SK-N-SH treated with all-trans-retinoic acid at 6 μM for 48 hours (cell line): ENCODE measurements around the gene ERCC2.

Experiments
- ATAC-seq: fragments of 200-7000 bp; cut with Tn5 transposase; 3 replicates; pipeline ENCODE4 v1.9.1; 2020; ENCODE audit warnings: mild to moderate bottlenecking, moderate library complexity
- BACH2 ChIP-seq: fragments of 250-450 bp; sonication (Bioruptor Pico); IDR thresholded peaks from 2 replicates; pipeline ENCODE4 v1.9.0; 2021; ENCODE audit warnings: mild to moderate bottlenecking, borderline replicate concordance
- CSDC2 ChIP-seq: fragments of 250-450 bp; sonication (Bioruptor Pico); IDR thresholded peaks from 2 replicates; pipeline ENCODE4 v1.5.0; 2020; ENCODE audit warnings: mild to moderate bottlenecking, moderate library complexity
- ESRRG ChIP-seq: fragments of 250-450 bp; sonication (Bioruptor Pico); IDR thresholded peaks from 2 replicates; pipeline ENCODE4 v1.6.1; 2021; ENCODE audit warnings: mild to moderate bottlenecking
- ISL1 ChIP-seq: fragments of 250-450 bp; sonication (Bioruptor Pico); IDR thresholded peaks from 2 replicates; pipeline ENCODE4 v2.1.2; 2022; ENCODE audit warnings: mild to moderate bottlenecking, moderate library complexity
- OSR1 ChIP-seq: fragments of 250-450 bp; sonication (Bioruptor Pico); IDR thresholded peaks from 2 replicates; pipeline ENCODE4 v1.8.0; 2022; ENCODE audit warnings: moderate library complexity, mild to moderate bottlenecking, inconsistent platforms
- PPARA ChIP-seq: fragments of 250-450 bp; sonication (Bioruptor Pico); IDR thresholded peaks from 2 replicates; pipeline ENCODE4 v1.5.0; 2020; ENCODE audit warnings: mild to moderate bottlenecking, borderline replicate concordance
- RARB ChIP-seq: fragments of 250-450 bp; sonication (Bioruptor Pico); IDR thresholded peaks from 2 replicates; pipeline ENCODE4 v1.8.0; 2021; ENCODE audit warnings: mild to moderate bottlenecking, moderate library complexity
- TOX ChIP-seq: fragments of 250-450 bp; sonication (Bioruptor Pico); IDR thresholded peaks from 2 replicates; pipeline ENCODE4 v1.8.0; 2021; ENCODE audit warnings: mild to moderate bottlenecking, moderate library complexity, borderline replicate concordance
- ZFP3 ChIP-seq: fragments of 250-450 bp; sonication (Bioruptor Pico); IDR thresholded peaks from 2 replicates; pipeline ENCODE4 v1.5.0; 2020; ENCODE audit warnings: mild to moderate bottlenecking, moderate library complexity
- ZNF565 ChIP-seq: fragments of 450-650 bp; formaldehyde crosslinking; conservative IDR thresholded peaks from 2 replicates; pipeline ENCODE4 v1.5.0; 2020; ENCODE audit warnings: low read depth, mild to moderate bottlenecking, moderate library complexity
- ZNF70 ChIP-seq: fragments of 450-650 bp; formaldehyde crosslinking; IDR thresholded peaks from 2 replicates; pipeline ENCODE4 v1.5.0; 2020; ENCODE audit warnings: mild to moderate bottlenecking, moderate library complexity
- ZNF8 ChIP-seq: fragments of 450-650 bp; formaldehyde crosslinking; IDR thresholded peaks from 2 replicates; pipeline ENCODE4 v1.5.0; 2020; ENCODE audit warnings: mild to moderate bottlenecking, moderate library complexity
- TF ChIP-seq, protein P1 (sequence below): fragments of 250-450 bp; sonication (Bioruptor Pico); IDR thresholded peaks from 2 replicates; pipeline ENCODE4 v1.8.0; 2021; ENCODE audit warnings: low read depth, mild to moderate bottlenecking, moderate library complexity, borderline replicate concordance
- TF ChIP-seq, protein P2 (sequence below): fragments of 250-450 bp; sonication (Bioruptor Pico); IDR thresholded peaks from 2 replicates; pipeline ENCODE4 v1.5.0; 2020; ENCODE audit warnings: mild to moderate bottlenecking, moderate library complexity

The ERCC2 gene

DNA sequence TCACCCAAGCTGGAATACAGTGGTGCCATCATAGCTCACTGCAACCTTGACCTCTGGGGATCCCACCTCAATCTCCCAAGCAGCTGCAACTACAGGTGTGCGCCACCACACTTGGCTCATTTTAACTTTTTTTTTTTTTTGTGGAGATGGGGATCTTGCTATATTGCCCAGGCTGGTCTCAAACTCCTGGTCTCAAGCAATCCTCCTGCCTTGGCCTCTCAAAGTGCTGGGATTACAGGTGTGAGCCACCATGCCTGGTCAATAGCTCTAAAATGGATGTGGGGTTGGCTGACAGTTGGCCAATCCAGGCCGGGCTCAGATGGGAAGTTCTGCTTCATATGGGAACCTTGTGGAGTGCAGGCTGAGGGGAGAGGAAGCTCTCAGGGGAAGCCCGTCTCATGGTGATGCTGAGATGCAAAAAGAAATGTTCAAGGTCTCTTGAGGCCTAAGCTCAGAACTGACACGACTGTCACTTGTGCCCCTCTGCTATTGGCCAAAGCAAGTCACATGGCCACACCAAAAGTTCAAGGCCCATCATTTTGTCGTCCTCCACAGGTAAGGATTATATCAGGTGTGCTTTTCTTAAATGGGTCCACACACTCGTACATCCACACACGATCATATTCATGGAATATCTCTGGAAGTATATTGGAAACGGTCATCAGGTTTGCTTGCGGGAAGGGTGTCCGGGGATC, 36.6 kb downstream of the ERCC2 start (continued):
- no peak for TF ChIP-seq ZNF565 (CRISPR knock-in tag)
- TF ChIP-seq, protein P1, sequence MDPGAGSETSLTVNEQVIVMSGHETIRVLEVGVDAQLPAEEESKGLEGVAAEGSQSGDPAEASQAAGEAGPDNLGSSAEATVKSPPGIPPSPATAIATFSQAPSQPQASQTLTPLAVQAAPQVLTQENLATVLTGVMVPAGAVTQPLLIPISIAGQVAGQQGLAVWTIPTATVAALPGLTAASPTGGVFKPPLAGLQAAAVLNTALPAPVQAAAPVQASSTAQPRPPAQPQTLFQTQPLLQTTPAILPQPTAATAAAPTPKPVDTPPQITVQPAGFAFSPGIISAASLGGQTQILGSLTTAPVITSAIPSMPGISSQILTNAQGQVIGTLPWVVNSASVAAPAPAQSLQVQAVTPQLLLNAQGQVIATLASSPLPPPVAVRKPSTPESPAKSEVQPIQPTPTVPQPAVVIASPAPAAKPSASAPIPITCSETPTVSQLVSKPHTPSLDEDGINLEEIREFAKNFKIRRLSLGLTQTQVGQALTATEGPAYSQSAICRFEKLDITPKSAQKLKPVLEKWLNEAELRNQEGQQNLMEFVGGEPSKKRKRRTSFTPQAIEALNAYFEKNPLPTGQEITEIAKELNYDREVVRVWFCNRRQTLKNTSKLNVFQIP (CRISPR knock-in tag) = no peak
- TF ChIP-seq, all 23 proteins: peak for 0

DNA sequence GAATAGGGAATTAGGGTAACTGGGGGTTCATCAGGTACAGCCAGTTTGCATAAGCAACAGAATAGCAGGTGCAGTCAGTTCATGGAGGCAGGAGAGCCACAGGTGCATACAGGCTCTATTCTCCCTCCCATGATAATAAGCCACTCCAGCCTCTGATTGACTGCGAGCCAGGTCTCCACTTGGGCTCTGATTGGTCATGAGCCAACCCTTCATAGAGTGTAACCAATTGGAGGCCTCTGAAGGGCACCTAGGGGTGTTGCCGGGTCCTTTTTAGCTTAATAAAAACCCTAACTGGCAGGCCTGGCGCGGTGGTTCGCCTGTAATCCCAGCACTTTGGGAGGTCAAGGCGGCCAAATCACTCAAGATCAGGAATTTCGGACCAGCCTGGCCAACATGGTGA, 39.0 kb downstream of the ERCC2 start:
- TF ChIP-seq ZFP3 (CRISPR knock-in tag) (no peak), OSR1 (no peak), TOX (CRISPR knock-in tag) (no peak), ZNF8 (no peak), RARB (CRISPR knock-in tag) (no peak), BACH2 (no peak), ZNF70 (CRISPR knock-in tag) (no peak)
- ATAC-seq = peak; percentile 24; the same call in 1 of the 3 replicates

DNA sequence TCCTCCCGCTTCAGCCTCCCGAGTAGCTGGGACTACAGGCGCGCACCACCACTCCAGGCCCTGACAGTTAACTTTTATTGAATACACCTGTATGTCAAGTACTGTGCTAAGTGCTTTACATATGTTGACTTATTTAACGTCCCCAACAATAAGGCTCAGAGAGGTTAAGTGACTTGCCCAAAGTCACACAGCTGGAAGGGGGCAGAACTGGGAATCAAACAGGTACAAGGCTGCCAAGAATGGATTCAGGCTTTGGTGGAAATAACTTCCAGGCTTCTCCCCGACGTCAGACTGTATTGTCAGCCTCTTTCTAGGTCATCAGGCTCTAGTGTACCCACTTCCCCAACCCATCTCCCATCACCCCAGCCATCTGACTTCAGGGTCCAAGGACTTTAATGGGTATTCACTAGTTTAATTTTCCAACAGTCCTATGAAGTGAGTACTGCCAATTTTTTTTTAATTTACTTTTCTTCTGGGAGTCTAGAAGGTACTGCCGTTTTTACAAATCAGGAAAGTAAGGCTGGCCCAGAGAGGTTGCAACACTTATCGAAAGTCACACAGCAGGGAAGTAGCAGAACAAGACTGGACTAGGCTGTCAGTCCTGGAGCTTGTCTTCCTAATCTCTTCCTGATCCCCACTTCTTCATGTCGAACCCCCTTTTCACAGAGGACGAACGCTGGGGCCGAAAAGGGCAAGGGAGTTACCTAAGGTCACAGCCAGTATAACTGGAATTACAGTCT, 42.8 kb downstream of the ERCC2 start:
- TF ChIP-seq, protein P2, sequence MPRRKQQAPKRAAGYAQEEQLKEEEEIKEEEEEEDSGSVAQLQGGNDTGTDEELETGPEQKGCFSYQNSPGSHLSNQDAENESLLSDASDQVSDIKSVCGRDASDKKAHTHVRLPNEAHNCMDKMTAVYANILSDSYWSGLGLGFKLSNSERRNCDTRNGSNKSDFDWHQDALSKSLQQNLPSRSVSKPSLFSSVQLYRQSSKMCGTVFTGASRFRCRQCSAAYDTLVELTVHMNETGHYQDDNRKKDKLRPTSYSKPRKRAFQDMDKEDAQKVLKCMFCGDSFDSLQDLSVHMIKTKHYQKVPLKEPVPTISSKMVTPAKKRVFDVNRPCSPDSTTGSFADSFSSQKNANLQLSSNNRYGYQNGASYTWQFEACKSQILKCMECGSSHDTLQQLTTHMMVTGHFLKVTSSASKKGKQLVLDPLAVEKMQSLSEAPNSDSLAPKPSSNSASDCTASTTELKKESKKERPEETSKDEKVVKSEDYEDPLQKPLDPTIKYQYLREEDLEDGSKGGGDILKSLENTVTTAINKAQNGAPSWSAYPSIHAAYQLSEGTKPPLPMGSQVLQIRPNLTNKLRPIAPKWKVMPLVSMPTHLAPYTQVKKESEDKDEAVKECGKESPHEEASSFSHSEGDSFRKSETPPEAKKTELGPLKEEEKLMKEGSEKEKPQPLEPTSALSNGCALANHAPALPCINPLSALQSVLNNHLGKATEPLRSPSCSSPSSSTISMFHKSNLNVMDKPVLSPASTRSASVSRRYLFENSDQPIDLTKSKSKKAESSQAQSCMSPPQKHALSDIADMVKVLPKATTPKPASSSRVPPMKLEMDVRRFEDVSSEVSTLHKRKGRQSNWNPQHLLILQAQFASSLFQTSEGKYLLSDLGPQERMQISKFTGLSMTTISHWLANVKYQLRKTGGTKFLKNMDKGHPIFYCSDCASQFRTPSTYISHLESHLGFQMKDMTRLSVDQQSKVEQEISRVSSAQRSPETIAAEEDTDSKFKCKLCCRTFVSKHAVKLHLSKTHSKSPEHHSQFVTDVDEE = no peak
- no peak for TF ChIP-seq OSR1
- no peak for TF ChIP-seq PPARA (CRISPR knock-in tag)
- TF ChIP-seq, protein P1 (CRISPR knock-in tag) = no peak
- TF ChIP-seq ZFP3 (CRISPR knock-in tag) = no peak
- no peak for TF ChIP-seq RARB (CRISPR knock-in tag)
- no peak for TF ChIP-seq CSDC2
- TF ChIP-seq ZNF70 (CRISPR knock-in tag) = no peak
- no peak for ATAC-seq

DNA sequence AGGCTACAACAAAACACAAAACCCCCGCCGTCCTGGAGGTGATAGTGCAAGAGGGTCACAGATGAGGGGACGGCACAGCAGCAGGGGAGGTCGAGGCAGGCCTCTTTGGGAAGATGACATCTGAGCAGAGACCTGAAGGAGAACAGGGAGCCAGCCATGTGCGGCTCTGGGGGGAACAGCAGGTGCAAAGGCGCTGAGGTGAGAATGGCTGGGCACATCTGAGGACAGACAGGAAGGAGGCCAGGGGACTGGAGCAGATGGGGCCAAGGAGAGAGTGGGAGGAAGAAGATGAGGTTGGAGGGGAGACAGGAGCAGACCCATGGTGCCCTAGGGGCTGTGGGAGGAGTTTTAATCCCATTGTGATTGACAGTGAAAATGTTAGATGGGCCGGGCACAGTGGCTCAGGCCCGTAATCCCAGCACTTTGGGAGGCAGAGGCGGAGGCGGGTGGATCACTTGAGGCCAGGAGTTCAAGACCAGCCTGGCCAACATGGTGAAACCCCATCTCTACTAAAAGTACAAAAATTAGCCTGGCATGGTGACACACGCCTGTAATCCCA, 45.9 kb downstream of the ERCC2 start:
- no peak for ATAC-seq
- TF ChIP-seq ZNF70 (CRISPR knock-in tag) (no peak), ISL1 (CRISPR knock-in tag) (no peak), ZNF8 (no peak), ESRRG (no peak)
- TF ChIP-seq, protein P1 (CRISPR knock-in tag) = no peak
- TF ChIP-seq, protein P2 = no peak
